ENCODE results near the gene ITGB3. TPM values are rescaled to one million over a fixed set of nuclear protein-coding genes. Genes with fewer than 3 reads are reported as not detected.
"Not testable (repeated sequence)": the region's sequence is repeated elsewhere in the genome, so short reads cannot be mapped to it uniquely, and the experiment has no call there.

The ITGB3 gene
- total RNA-seq, 2 donors from 2014 or later = 5.9 to 19.5 TPM

GRCh38 chr17:47268964-47269363, 15.3 kb downstream of the ITGB3 start:
- DNase-seq; ATAC-seq; intact Hi-C loops (cut with DNase I): not testable (repeated sequence)

- DNase-seq; intact Hi-C loops (cut with DNase I); ATAC-seq: not testable (repeated sequence)
These were observed 16.1 kb downstream of the ITGB3 start for GRCh38 chr17:47269561-47270280.

- ATAC-seq (no peak), DNase-seq (no peak)
- intact Hi-C loops (cut with DNase I) = no loop called here
These were observed 17.5 kb downstream of the ITGB3 start for GRCh38 chr17:47270946-47271705.

- no peak for ATAC-seq
- intact Hi-C loops (cut with DNase I) = no loop called here
- DNase-seq = no peak
These were observed 18.9 kb downstream of the ITGB3 start for GRCh38 chr17:47272491-47272890.

GRCh38 chr17:47273245-47273644, 19.6 kb downstream of the ITGB3 start:
- intact Hi-C loops (cut with DNase I) = no loop called here
- no peak for DNase-seq
- no peak for ATAC-seq

- no peak for ATAC-seq
- intact Hi-C loops (cut with DNase I) = no loop called here
- DNase-seq = no peak
These were observed 20.9 kb downstream of the ITGB3 start for GRCh38 chr17:47274319-47275069.

- ATAC-seq = peak; percentile 69 to 79
- intact Hi-C loops (cut with DNase I) = no loop called here
- peak; percentile 86 for DNase-seq
These were observed 21.8 kb downstream of the ITGB3 start for GRCh38 chr17:47275245-47275984.

GRCh38 chr17:47276444-47276843, 22.8 kb downstream of the ITGB3 start:
- ATAC-seq (no peak), DNase-seq (no peak)
- intact Hi-C loops (cut with DNase I) = no loop called here

GRCh38 chr17:47276868-47277267, 23.2 kb downstream of the ITGB3 start:
- peak; percentile 62 to 72 for ATAC-seq
- DNase-seq = peak; percentile 80
- intact Hi-C loops (cut with DNase I) = no loop called here

- ATAC-seq = no peak
- DNase-seq = no peak
- intact Hi-C loops (cut with DNase I) = no loop called here
These were observed 24.3 kb downstream of the ITGB3 start for GRCh38 chr17:47277921-47278320.

- no peak for ATAC-seq
- intact Hi-C loops (cut with DNase I) = no loop called here
- no peak for DNase-seq
These were observed 24.9 kb downstream of the ITGB3 start for GRCh38 chr17:47278561-47278960.

GRCh38 chr17:47279062-47279801, 25.6 kb downstream of the ITGB3 start:
- ATAC-seq (peak; percentile 72 to 81), DNase-seq (peak; percentile 77)
- intact Hi-C loops (cut with DNase I) = no loop called here

- intact Hi-C loops (cut with DNase I) = no loop called here
- ATAC-seq (no peak), DNase-seq (no peak)
These were observed 26.6 kb downstream of the ITGB3 start for GRCh38 chr17:47280072-47280811.

- ATAC-seq (no peak), DNase-seq (no peak)
- intact Hi-C loops (cut with DNase I) = no loop called here
These were observed 27.6 kb downstream of the ITGB3 start for GRCh38 chr17:47281216-47281615.

GRCh38 chr17:47285003-47285402, 31.4 kb downstream of the ITGB3 start:
- intact Hi-C loops (cut with DNase I) = no loop called here
- ATAC-seq (no peak), DNase-seq (no peak)

GRCh38 chr17:47286198-47286914, 32.7 kb downstream of the ITGB3 start:
- intact Hi-C loops (cut with DNase I) = no loop called here
- no peak for DNase-seq
- no peak for ATAC-seq

GRCh38 chr17:47287068-47287467, 33.4 kb downstream of the ITGB3 start:
- ATAC-seq (no peak), DNase-seq (no peak)
- intact Hi-C loops (cut with DNase I) = no loop called here
